CD14-positive monocyte (primary cell): ENCODE data around the gene BOLA3. TPM values are rescaled to one million over a fixed set of nuclear protein-coding genes. Genes with fewer than 3 reads are reported as not detected.

ENCODE experiments used
- DNase-seq, 3 donors: peaks; one replicate each; pipeline ENCODE4 v3.0.0-alpha.2; 2011 to 2022
- H2AFZ ChIP-seq: 2 replicates; pipeline ENCODE4 v1.6.0; 2012; ENCODE audit warnings: mild to moderate bottlenecking, low read depth, low read length, inconsistent platforms; ENCODE audit not compliant: insufficient read depth, poor library complexity, severe bottlenecking
- H3K27ac ChIP-seq, 2 donors: 1 replicate in 1 of 2; 2 replicates in 1 of 2; pipeline ENCODE4 v1.5.1; 2012 to 2013; ENCODE audit warnings: low read length in 2 of 2, control low read depth in 1 of 2, inconsistent platforms in 1 of 2, low read depth in 1 of 2, mild to moderate bottlenecking in 1 of 2
- H3K27me3 ChIP-seq, 2 donors: one replicate each; pipeline versions ENCODE4 v1.6.0 to v1.6.1; 2011 to 2013; ENCODE audit warnings: low read length in 2 of 2; ENCODE audit not compliant: control insufficient read depth in 2 of 2, insufficient read depth in 2 of 2
- H3K36me3 ChIP-seq, 2 donors: replicated peaks in 1 of 2; 1 replicate in 1 of 2; 2 replicates in 1 of 2; pipeline versions ENCODE4 v1.5.1 to v1.6.1; 2012 to 2013; ENCODE audit warnings: low read length in 2 of 2, control low read depth in 1 of 2, inconsistent platforms in 1 of 2, mild to moderate bottlenecking in 1 of 2; ENCODE audit not compliant: insufficient read depth in 2 of 2, control insufficient read depth in 1 of 2
- H3K4me1 ChIP-seq, 2 donors: 1 replicate in 1 of 2; 2 replicates in 1 of 2; pipeline versions ENCODE4 v1.5.1 to v1.6.1; 2012 to 2013; ENCODE audit warnings: low read length in 2 of 2, control low read depth in 1 of 2, inconsistent platforms in 1 of 2, mild to moderate bottlenecking in 1 of 2, moderate library complexity in 1 of 2; ENCODE audit not compliant: insufficient read depth in 2 of 2, control insufficient read depth in 1 of 2
- H3K4me2 ChIP-seq: replicated peaks from 2 replicates; pipeline ENCODE3; 2012; ENCODE audit warnings: low read length, moderate library complexity, mild to moderate bottlenecking; ENCODE audit not compliant: poor library complexity, severe bottlenecking; ENCODE audit errors: extremely low read depth
- H3K4me3 ChIP-seq, 3 experiments: fragments of 200-600 bp in 1 of 3; sonication (generic) in 1 of 3; replicated peaks in 1 of 3; 1 replicate in 2 of 3; 2 replicates in 1 of 3; pipeline ENCODE4 v1.5.1; 2011 to 2013; ENCODE audit warnings: low read length in 3 of 3, mild to moderate bottlenecking in 3 of 3, control low read depth in 2 of 3, low read depth in 2 of 3, inconsistent platforms in 1 of 3, moderate library complexity in 1 of 3
- H3K79me2 ChIP-seq: 2 replicates; pipeline ENCODE4 v1.6.0; 2012; ENCODE audit warnings: mild to moderate bottlenecking, control low read depth, inconsistent platforms, low read length, moderate library complexity; ENCODE audit not compliant: insufficient read depth
- H3K9ac ChIP-seq: 2 replicates; pipeline ENCODE4 v1.6.0; 2017; ENCODE audit warnings: low read length, mild to moderate bottlenecking; ENCODE audit not compliant: insufficient read depth, poor library complexity, severe bottlenecking
- H3K9me3 ChIP-seq, 2 donors: replicated peaks in 1 of 2; 1 replicate in 1 of 2; 2 replicates in 1 of 2; pipeline versions ENCODE4 v1.5.1 to v1.6.1; 2012 to 2013; ENCODE audit warnings: low read length in 2 of 2, control low read depth in 1 of 2; ENCODE audit not compliant: control insufficient read depth in 1 of 2, insufficient read depth in 1 of 2
- H4K20me1 ChIP-seq: 2 replicates; pipeline ENCODE4 v1.6.0; 2012; ENCODE audit warnings: mild to moderate bottlenecking, low read length, control low read depth, moderate library complexity; ENCODE audit not compliant: insufficient read depth
- H3K27ac Mint-ChIP-seq, 7 donors: one replicate each; pipeline ENCODE4 v1.8.0; 2020; ENCODE audit warnings: mild to moderate bottlenecking in 7 of 7, mixed read lengths in 7 of 7, moderate library complexity in 6 of 7, inconsistent platforms in 2 of 7
- H3K27me3 Mint-ChIP-seq, 3 donors: one replicate each; pipeline ENCODE4 v1.8.0; 2021 to 2022; ENCODE audit warnings: low read depth in 3 of 3, mild to moderate bottlenecking in 3 of 3, mixed read lengths in 3 of 3, moderate library complexity in 3 of 3, inconsistent platforms in 1 of 3
- H3K36me3 Mint-ChIP-seq, 2 donors: one replicate each; pipeline ENCODE4 v1.8.0; 2020; ENCODE audit warnings: mixed read lengths in 2 of 2, inconsistent platforms in 1 of 2, mild to moderate bottlenecking in 1 of 2
- H3K4me1 Mint-ChIP-seq: one replicate; pipeline ENCODE4 v1.8.0; 2020; ENCODE audit warnings: mild to moderate bottlenecking, mixed read lengths
- H3K4me3 Mint-ChIP-seq, 2 donors: one replicate each; pipeline ENCODE4 v1.8.0; 2020; ENCODE audit warnings: mild to moderate bottlenecking in 2 of 2, mixed read lengths in 2 of 2, moderate library complexity in 1 of 2
- H3K9me3 Mint-ChIP-seq, 7 donors: one replicate each; pipeline ENCODE4 v1.8.0; 2020 to 2022; ENCODE audit warnings: mixed read lengths in 7 of 7, mild to moderate bottlenecking in 6 of 7, moderate library complexity in 6 of 7, inconsistent platforms in 2 of 7
- WGBS: methylation state at CpG from one replicate; pipeline ENCODE4 v1.1.5; 2013; ENCODE audit warnings: missing lambda C conversion rate; ENCODE audit not compliant: insufficient coverage; 5-methylcytosine and 5-hydroxymethylcytosine counted together
- intact Hi-C, 2 donors: fragments of 100-400 bp; cut with micrococcal nuclease; formaldehyde crosslinking; loops; one replicate each; pipeline versions ENCODE4 v1.15.0 to v1.15.1; 2023
- polyA plus RNA-seq, 3 donors: library from polyadenylated mRNA; depleted of rRNA in 1 of 3; unstranded in 2 of 3; stranded (reverse) in 1 of 3; fragments of 300-500 nt in 2 of 3; fragments of >200 nt in 1 of 3; fragmentation: Illumina TruSeq in 2 of 3; gene quantifications; 1 replicate in 2 of 3; 2 replicates in 1 of 3; pipeline ENCODE4 v1.2.3, GENCODE V29; 2012 to 2021
- TF ChIP-seq, protein P1 (sequence below): fragments of 200-600 bp; IDR thresholded peaks from one replicate; pipeline ENCODE4 v1.8.0; 2022; ENCODE audit warnings: antibody characterized with exemption, mild to moderate bottlenecking

The BOLA3 gene
- polyA plus RNA-seq, 3 donors = 3.9 to 8.0 (median 7.7) TPM

DNA sequence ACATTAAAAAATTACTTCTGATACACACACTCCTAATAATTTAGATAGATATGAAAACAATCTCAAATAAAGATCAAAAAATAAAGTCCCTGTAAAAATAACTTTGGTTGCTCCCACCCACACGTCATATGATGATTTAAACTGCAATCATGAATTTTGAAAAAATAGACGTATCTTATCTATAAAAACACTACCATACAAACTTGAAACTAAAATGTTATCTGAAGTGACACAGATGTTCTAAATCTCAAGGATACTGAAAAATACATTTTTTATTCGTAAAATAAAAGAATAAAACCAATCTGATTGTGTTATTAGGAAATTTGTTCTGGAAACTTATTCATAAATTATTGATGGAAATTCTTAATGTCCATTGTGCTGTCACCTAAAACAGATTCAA is 8.1 kb upstream of the BOLA3 start:
- Mint-ChIP-seq H3K4me1 (no peaks in the 10 kb centered on the region), H3K9me3 (peaks cover 0 to 2% (median 0%) of the 10 kb centered on the region in 7 donors), H3K27me3 (no peaks in the 10 kb centered on the region), H3K27ac (no peak overlapping the region), H3K36me3 (peaks cover 76 to 94% of the 10 kb centered on the region in 2 donors), H3K4me3 (no peak overlapping the region)
- Histone ChIP-seq H3K4me1 (no peaks in the 10 kb centered on the region), H3K9me3 (no peaks in the 10 kb centered on the region), H3K4me2 (no peak overlapping the region), H3K4me3 (no peak overlapping the region), H3K36me3 (peaks cover 91 to 100% of the 10 kb centered on the region in 2 donors), H3K27me3 (no peaks in the 10 kb centered on the region), H2AFZ (no peak overlapping the region), H3K9ac (no peak overlapping the region), H3K79me2 (peaks cover 37% of the 10 kb centered on the region), H3K27ac (no peak overlapping the region), H4K20me1 (peaks cover 98% of the 10 kb centered on the region)
- intact Hi-C loops = no loop called here
- no CpG with 5 or more reads among the region's 3 CpGs for WGBS
- DNase-seq = no peak
- TF ChIP-seq, protein P1, sequence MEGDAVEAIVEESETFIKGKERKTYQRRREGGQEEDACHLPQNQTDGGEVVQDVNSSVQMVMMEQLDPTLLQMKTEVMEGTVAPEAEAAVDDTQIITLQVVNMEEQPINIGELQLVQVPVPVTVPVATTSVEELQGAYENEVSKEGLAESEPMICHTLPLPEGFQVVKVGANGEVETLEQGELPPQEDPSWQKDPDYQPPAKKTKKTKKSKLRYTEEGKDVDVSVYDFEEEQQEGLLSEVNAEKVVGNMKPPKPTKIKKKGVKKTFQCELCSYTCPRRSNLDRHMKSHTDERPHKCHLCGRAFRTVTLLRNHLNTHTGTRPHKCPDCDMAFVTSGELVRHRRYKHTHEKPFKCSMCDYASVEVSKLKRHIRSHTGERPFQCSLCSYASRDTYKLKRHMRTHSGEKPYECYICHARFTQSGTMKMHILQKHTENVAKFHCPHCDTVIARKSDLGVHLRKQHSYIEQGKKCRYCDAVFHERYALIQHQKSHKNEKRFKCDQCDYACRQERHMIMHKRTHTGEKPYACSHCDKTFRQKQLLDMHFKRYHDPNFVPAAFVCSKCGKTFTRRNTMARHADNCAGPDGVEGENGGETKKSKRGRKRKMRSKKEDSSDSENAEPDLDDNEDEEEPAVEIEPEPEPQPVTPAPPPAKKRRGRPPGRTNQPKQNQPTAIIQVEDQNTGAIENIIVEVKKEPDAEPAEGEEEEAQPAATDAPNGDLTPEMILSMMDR = no peak

DNA sequence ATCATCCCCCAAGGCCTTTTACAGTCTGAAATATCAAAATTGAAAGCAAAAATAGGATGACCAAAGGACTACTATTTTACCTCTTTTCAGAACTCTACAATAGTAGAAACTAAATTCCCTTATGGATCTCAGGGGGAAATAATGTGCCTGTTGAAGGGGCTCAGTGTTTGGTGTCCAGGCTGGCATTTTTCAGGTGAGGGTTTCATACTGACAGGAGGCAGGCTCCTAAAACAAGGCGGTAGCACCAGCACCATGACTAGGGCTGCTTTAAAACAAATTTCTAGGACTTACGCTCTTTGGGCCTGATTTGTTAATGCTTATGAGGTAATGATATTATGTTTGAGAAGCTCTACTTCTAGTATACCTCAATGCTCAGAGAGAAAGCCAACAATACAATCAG is 5.2 kb upstream of the BOLA3 start:
- WGBS = no CpG with 5 or more reads among the region's 2 CpGs
- no peaks in the 10 kb centered on the region for H3K9me3 ChIP-seq
- Mint-ChIP-seq H3K27ac (peak overlapping the region in 2 of 7 donors; percentile 23 to 66), H3K27me3 (no peaks in the 10 kb centered on the region), H3K9me3 (no peaks in the 10 kb centered on the region), H3K4me3 (no peak overlapping the region), H3K36me3 (peaks cover 50 to 71% of the 10 kb centered on the region in 2 donors), H3K4me1 (no peaks in the 10 kb centered on the region)
- no peaks in the 10 kb centered on the region for H3K27me3 ChIP-seq
- no peak overlapping the region for H3K4me3 ChIP-seq
- TF ChIP-seq, protein P1 = no peak
- peaks cover 62 to 76% of the 10 kb centered on the region in 2 donors for H3K36me3 ChIP-seq
- H4K20me1 ChIP-seq = peaks cover 82% of the 10 kb centered on the region
- H3K9ac ChIP-seq = no peak overlapping the region
- DNase-seq = no peak
- H3K79me2 ChIP-seq = peaks cover 10% of the 10 kb centered on the region
- H2AFZ ChIP-seq = no peak overlapping the region
- H3K4me1 ChIP-seq = peaks cover 5 to 7% of the 10 kb centered on the region in 2 donors
- no peak overlapping the region for H3K27ac ChIP-seq
- intact Hi-C loops = no loop called here
- H3K4me2 ChIP-seq = no peak overlapping the region
